GM04504 (cell line): ENCODE measurements around the gene PFKFB4.
"Not testable (repeated sequence)": the region's sequence is repeated elsewhere in the genome, so short reads cannot be mapped to it uniquely, and the experiment has no call there.

Source experiments
- DNase-seq: peaks from one replicate; pipeline ENCODE4 v3.0.0-alpha.2; 2012; ENCODE audit warnings: low read depth

Gene PFKFB4

GRCh38 chr3:48530701-48531100 is 25.9 kb downstream of the PFKFB4 start:
- not testable (repeated sequence) for DNase-seq

- no peak for DNase-seq
These were observed 27.8 kb downstream of the PFKFB4 start for GRCh38 chr3:48528754-48529153.

GRCh38 chr3:48528048-48528447 is 28.6 kb downstream of the PFKFB4 start:
- DNase-seq, result no peak

- DNase-seq, result no peak
These were observed 31.6 kb downstream of the PFKFB4 start for GRCh38 chr3:48524970-48525369.

- DNase-seq, result no peak
These were observed 35.0 kb downstream of the PFKFB4 start for GRCh38 chr3:48521635-48522034.

GRCh38 chr3:48519277-48519643 is 37.3 kb downstream of the PFKFB4 start:
- no peak for DNase-seq

GRCh38 chr3:48518638-48519276 is 37.8 kb downstream of the PFKFB4 start:
- no peak for DNase-seq

- no peak for DNase-seq
These were observed 38.5 kb downstream of the PFKFB4 start for GRCh38 chr3:48518069-48518468.

- DNase-seq, result no peak
These were observed 40.0 kb downstream of the PFKFB4 start for GRCh38 chr3:48516571-48516970.

GRCh38 chr3:48514431-48515227 is 42.0 kb downstream of the PFKFB4 start:
- DNase-seq, result no peak

- no peak for DNase-seq
These were observed 45.1 kb downstream of the PFKFB4 start for GRCh38 chr3:48511551-48511950.

GRCh38 chr3:48507256-48508061 is 49.1 kb downstream of the PFKFB4 start:
- DNase-seq, result no peak

- no peak for DNase-seq
These were observed 50.6 kb downstream of the PFKFB4 start for GRCh38 chr3:48505968-48506504.

GRCh38 chr3:48505146-48505545 is 51.5 kb downstream of the PFKFB4 start:
- no peak for DNase-seq

GRCh38 chr3:48504051-48504946 is 52.3 kb downstream of the PFKFB4 start, which contains the start of gene SHISA5:
TSS of gene SHISA5 (minus strand) at chr3:48504174. CDS start at chr3:48504094, 80 bp downstream.
- DNase-seq, result peak; percentile 38

- no peak for DNase-seq
These were observed 53.1 kb downstream of the PFKFB4 start for GRCh38 chr3:48503401-48504050.

- DNase-seq, result no peak
These were observed 53.9 kb downstream of the PFKFB4 start for GRCh38 chr3:48502728-48503168.

GRCh38 chr3:48502121-48502520 is 54.5 kb downstream of the PFKFB4 start:
- no peak for DNase-seq

- DNase-seq, result no peak
These were observed 55.4 kb downstream of the PFKFB4 start for GRCh38 chr3:48501196-48501595.

GRCh38 chr3:48500656-48501055 is 55.9 kb downstream of the PFKFB4 start:
- no peak for DNase-seq

- no peak for DNase-seq
These were observed 63.5 kb downstream of the PFKFB4 start for GRCh38 chr3:48493203-48493501.
